CD4-positive, CD25-positive, alpha-beta regulatory T cell (primary cell): ENCODE measurements around the gene TCEANC2. TPM values are rescaled to one million over a fixed set of nuclear protein-coding genes. Genes with fewer than 3 reads are reported as not detected.
A peak's percentile ranks its signal among the peaks of the same experiment; 100 is the strongest.
"Not testable (repeated sequence)": the region's sequence is repeated elsewhere in the genome, so short reads cannot be mapped to it uniquely, and the experiment has no call there.

ENCODE experiments used
- ATAC-seq, 2 donors: fragments of 150-1000 bp; cut with Tn5 transposase; one replicate each; pipeline ENCODE4 v1.10.0; 2021; ENCODE audit warnings: low read depth in 2 of 2, moderate number of reproducible peaks in 2 of 2, moderate library complexity in 1 of 2
- DNase-seq, 3 donors: peaks; one replicate each; pipeline versions ENCODE4 v3.0.0 to v3.0.0-alpha.2; 2012 to 2022; ENCODE audit warnings: mixed read lengths in 1 of 3
- H3K27ac ChIP-seq: one replicate; pipeline ENCODE4 v1.7.0; 2013; ENCODE audit warnings: mild to moderate bottlenecking, low read length; ENCODE audit not compliant: insufficient read depth, poor library complexity, severe bottlenecking
- H3K27me3 ChIP-seq: one replicate; pipeline ENCODE4 v1.7.0; 2013; ENCODE audit warnings: low read length; ENCODE audit not compliant: control insufficient read depth, insufficient read depth
- H3K36me3 ChIP-seq: one replicate; pipeline ENCODE4 v1.7.0; 2013; ENCODE audit warnings: mild to moderate bottlenecking, low read length, moderate library complexity; ENCODE audit not compliant: control insufficient read depth, insufficient read depth
- H3K4me1 ChIP-seq: 2 replicates; pipeline ENCODE4 v1.7.0; 2013; ENCODE audit warnings: mild to moderate bottlenecking, low read length; ENCODE audit not compliant: insufficient read depth, control insufficient read depth, poor library complexity, severe bottlenecking
- H3K4me3 ChIP-seq: one replicate; pipeline ENCODE4 v1.7.0; 2013; ENCODE audit warnings: low read depth, mild to moderate bottlenecking, low read length, moderate library complexity
- H3K9me3 ChIP-seq, 2 experiments: 1 replicate in 1 of 2; 2 replicates in 1 of 2; pipeline ENCODE4 v1.7.0; 2013; ENCODE audit warnings: low read length in 2 of 2, mild to moderate bottlenecking in 1 of 2, moderate library complexity in 1 of 2; ENCODE audit not compliant: control insufficient read depth in 2 of 2
- H3K27ac Mint-ChIP-seq, 3 donors: one replicate each; pipeline ENCODE4 v1.8.0; 2020 to 2022; ENCODE audit warnings: mild to moderate bottlenecking in 3 of 3, mixed read lengths in 3 of 3, moderate library complexity in 2 of 3
- H3K27me3 Mint-ChIP-seq: one replicate; pipeline ENCODE4 v1.8.0; 2022; ENCODE audit warnings: mild to moderate bottlenecking, mixed read lengths
- H3K36me3 Mint-ChIP-seq: one replicate; pipeline ENCODE4 v1.8.0; 2020; ENCODE audit warnings: mixed read lengths
- H3K4me1 Mint-ChIP-seq, 4 donors: one replicate each; pipeline ENCODE4 v1.8.0; 2020 to 2022; ENCODE audit warnings: mixed read lengths in 4 of 4, mild to moderate bottlenecking in 1 of 4
- H3K4me3 Mint-ChIP-seq, 4 donors: one replicate each; pipeline ENCODE4 v1.8.0; 2020 to 2022; ENCODE audit warnings: mild to moderate bottlenecking in 4 of 4, mixed read lengths in 4 of 4, moderate library complexity in 3 of 4
- H3K9me3 Mint-ChIP-seq, 7 donors: one replicate each; pipeline ENCODE4 v1.8.0; 2020 to 2022; ENCODE audit warnings: mixed read lengths in 7 of 7, mild to moderate bottlenecking in 3 of 7, moderate library complexity in 2 of 7
- polyA plus RNA-seq, 4 donors: library from polyadenylated mRNA; unstranded; fragments of 300-500 nt; fragmentation: Illumina TruSeq; gene quantifications; one replicate each; pipeline ENCODE4 v1.2.3, GENCODE V29; 2021
- total RNA-seq: library from RNA; stranded (reverse); gene quantifications from one replicate; pipeline ENCODE4 v1.2.3, GENCODE V29; 2022

TCEANC2 gene
- total and polyA plus RNA-seq, 5 donors from 2014 or later, result 3.6 to 8.4 (median 6.2) TPM

DNA sequence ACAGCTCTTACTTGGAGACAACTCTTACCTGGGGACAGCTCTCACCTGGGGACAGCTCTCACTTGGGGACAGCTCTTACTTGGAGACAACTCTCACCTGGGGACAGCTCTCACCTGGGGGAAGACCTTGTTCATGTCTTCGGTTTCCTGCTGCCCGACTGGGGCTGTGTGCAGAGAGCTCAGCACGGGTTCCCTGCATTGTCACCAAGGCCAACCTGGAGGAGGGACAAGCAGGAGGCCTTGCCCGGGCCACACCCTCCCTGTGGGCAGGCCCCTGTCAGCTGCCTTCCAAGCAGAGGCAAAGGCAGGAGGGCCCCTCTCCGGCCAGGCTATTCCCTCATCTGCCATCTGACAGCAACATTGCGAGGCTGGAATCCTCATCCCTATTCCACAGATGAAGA is 35.4 kb upstream of the TCEANC2 start, which contains the start of gene LDLRAD1:
Gene LDLRAD1 (minus strand): TSS at position 208 of the 400 bp plus-strand sequence. CDS start 74 bp downstream, at position 134.
- H3K4me1 Mint-ChIP-seq, result no peaks in the 10 kb centered on the region
- H3K36me3 Mint-ChIP-seq, result no peaks in the 10 kb centered on the region
- ATAC-seq (no peak), DNase-seq (no peak)
- H3K27ac Mint-ChIP-seq, result peak within 1 kb of the TSS in 1 of 3 donors; percentile 23
- Histone ChIP-seq H3K9me3 (no peaks in the 10 kb centered on the region), H3K27ac (no peak within 1 kb of the TSS), H3K27me3 (no peaks in the 10 kb centered on the region), H3K4me3 (no peak within 1 kb of the TSS), H3K36me3 (no peaks in the 10 kb centered on the region), H3K4me1 (no peaks in the 10 kb centered on the region)
- H3K9me3 Mint-ChIP-seq, result peaks cover 0 to 3% (median 0%) of the 10 kb centered on the region in 7 donors
- H3K27me3 Mint-ChIP-seq, result peaks cover 4% of the 10 kb centered on the region
- H3K4me3 Mint-ChIP-seq, result no peak within 1 kb of the TSS

DNA sequence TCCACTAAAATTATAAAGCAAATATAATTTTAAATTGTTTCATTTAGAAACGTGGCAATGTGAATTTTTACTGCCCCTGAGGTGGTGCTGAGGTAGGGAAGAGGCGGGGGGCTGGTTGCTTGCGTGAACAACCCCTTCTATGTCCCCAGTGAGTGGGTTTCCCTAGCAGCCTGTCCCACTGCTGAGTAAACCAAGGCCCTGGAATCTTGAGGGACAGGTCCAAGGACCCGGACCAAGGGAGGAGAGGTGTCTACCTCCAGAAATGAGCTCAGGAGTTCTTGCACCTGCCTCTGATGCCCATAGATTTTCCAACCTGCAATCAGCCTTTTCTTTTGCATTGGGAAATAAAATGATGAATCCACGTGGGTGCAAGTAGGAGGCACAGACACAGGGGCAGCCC is 34.8 kb upstream of the TCEANC2 start:
- Mint-ChIP-seq H3K4me1 (no peaks in the 10 kb centered on the region), H3K36me3 (no peaks in the 10 kb centered on the region), H3K27me3 (peaks cover 2% of the 10 kb centered on the region), H3K27ac (no peak overlapping the region), H3K4me3 (no peak overlapping the region), H3K9me3 (peaks cover 0 to 3% (median 0%) of the 10 kb centered on the region in 7 donors)
- DNase-seq (no peak), ATAC-seq (no peak)
- H3K4me1 ChIP-seq, result no peaks in the 10 kb centered on the region
- no peaks in the 10 kb centered on the region for H3K27me3 ChIP-seq
- no peaks in the 10 kb centered on the region for H3K36me3 ChIP-seq
- no peak overlapping the region for H3K4me3 ChIP-seq
- H3K27ac ChIP-seq, result no peak overlapping the region
- no peaks in the 10 kb centered on the region for H3K9me3 ChIP-seq

GRCh38 chr1:54019562-54020176 is 33.7 kb upstream of the TCEANC2 start:
- H3K27me3 ChIP-seq, ATAC-seq, H3K9me3 Mint-ChIP-seq, DNase-seq, H3K27ac ChIP-seq, H3K4me1 ChIP-seq, H3K36me3 ChIP-seq, H3K4me3 Mint-ChIP-seq, H3K4me1 Mint-ChIP-seq, H3K4me3 ChIP-seq, H3K36me3 Mint-ChIP-seq, H3K9me3 ChIP-seq, H3K27me3 Mint-ChIP-seq: not testable (repeated sequence)
- H3K27ac Mint-ChIP-seq, result peak overlapping the region in 1 of 3 donors; percentile 42

- Histone ChIP-seq H3K27ac (no peak overlapping the region), H3K27me3 (no peaks in the 10 kb centered on the region), H3K4me1 (no peaks in the 10 kb centered on the region), H3K9me3 (no peaks in the 10 kb centered on the region), H3K36me3 (peaks cover 10% of the 10 kb centered on the region), H3K4me3 (no peak overlapping the region)
- H3K36me3 Mint-ChIP-seq, result no peaks in the 10 kb centered on the region
- H3K4me1 Mint-ChIP-seq, result no peaks in the 10 kb centered on the region
- no peak overlapping the region for H3K4me3 Mint-ChIP-seq
- DNase-seq (no peak), ATAC-seq (no peak)
- no peak overlapping the region for H3K27ac Mint-ChIP-seq
- no peaks in the 10 kb centered on the region for H3K27me3 Mint-ChIP-seq
- H3K9me3 Mint-ChIP-seq, result peaks cover 0 to 3% (median 0%) of the 10 kb centered on the region in 7 donors
Measured at GRCh38 chr1:54024358-54024757, 29.1 kb upstream of the TCEANC2 start.

DNA sequence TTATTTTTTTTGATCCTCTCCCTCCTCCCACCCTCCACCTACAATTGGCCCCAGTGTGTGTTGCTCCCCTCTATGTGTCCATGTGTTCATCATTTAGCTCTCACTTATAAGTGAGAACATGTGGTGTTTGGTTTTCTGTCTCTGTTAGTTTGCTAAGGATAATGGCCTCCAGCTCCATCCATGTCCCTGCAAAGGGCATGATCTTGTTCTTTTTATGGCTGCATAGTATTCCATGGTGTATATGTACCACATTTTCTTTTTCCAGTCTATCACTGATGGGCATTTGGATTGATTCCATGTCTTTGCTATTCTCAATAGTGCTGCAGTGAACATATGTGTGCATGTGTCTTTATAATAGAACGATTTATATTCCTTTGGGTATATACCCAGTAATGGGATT is 28.6 kb upstream of the TCEANC2 start:
- not testable (repeated sequence) for H3K27ac Mint-ChIP-seq, H3K4me3 Mint-ChIP-seq, DNase-seq, H3K27me3 ChIP-seq, H3K4me3 ChIP-seq, H3K27me3 Mint-ChIP-seq, H3K9me3 ChIP-seq, ATAC-seq, H3K9me3 Mint-ChIP-seq, H3K4me1 Mint-ChIP-seq, H3K4me1 ChIP-seq, H3K27ac ChIP-seq, H3K36me3 Mint-ChIP-seq
- peaks cover 10% of the 10 kb centered on the region for H3K36me3 ChIP-seq

DNA sequence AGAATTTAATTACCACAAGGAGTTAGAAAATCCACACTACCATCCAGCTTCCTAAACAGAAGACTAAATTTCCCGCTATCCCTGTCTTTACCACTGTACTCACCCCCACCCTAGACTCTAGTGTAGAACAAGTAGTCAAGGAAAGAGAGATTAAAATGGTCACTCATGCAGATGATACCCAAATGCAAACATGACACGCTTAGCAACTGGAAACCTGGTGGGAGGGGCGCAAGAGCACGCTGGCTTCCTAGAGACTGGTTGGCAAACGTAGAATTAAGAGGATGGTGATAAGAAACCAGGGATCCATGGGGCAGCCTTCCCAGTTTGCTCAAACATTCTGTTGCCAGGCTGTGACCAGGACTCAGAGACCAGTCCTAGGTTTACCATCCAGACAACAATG is 25.6 kb upstream of the TCEANC2 start:
- DNase-seq, result no peak
- Histone ChIP-seq H3K27ac (no peak overlapping the region), H3K4me3 (no peak overlapping the region), H3K27me3 (no peaks in the 10 kb centered on the region), H3K9me3 (no peaks in the 10 kb centered on the region), H3K36me3 (peaks cover 39% of the 10 kb centered on the region), H3K4me1 (no peaks in the 10 kb centered on the region)
- Mint-ChIP-seq H3K9me3 (no peaks in the 10 kb centered on the region), H3K4me1 (peaks cover 0 to 2% (median 0%) of the 10 kb centered on the region in 4 donors), H3K27me3 (no peaks in the 10 kb centered on the region), H3K36me3 (peaks cover 10% of the 10 kb centered on the region), H3K4me3 (no peak overlapping the region), H3K27ac (no peak overlapping the region)
- no peak for ATAC-seq

DNA sequence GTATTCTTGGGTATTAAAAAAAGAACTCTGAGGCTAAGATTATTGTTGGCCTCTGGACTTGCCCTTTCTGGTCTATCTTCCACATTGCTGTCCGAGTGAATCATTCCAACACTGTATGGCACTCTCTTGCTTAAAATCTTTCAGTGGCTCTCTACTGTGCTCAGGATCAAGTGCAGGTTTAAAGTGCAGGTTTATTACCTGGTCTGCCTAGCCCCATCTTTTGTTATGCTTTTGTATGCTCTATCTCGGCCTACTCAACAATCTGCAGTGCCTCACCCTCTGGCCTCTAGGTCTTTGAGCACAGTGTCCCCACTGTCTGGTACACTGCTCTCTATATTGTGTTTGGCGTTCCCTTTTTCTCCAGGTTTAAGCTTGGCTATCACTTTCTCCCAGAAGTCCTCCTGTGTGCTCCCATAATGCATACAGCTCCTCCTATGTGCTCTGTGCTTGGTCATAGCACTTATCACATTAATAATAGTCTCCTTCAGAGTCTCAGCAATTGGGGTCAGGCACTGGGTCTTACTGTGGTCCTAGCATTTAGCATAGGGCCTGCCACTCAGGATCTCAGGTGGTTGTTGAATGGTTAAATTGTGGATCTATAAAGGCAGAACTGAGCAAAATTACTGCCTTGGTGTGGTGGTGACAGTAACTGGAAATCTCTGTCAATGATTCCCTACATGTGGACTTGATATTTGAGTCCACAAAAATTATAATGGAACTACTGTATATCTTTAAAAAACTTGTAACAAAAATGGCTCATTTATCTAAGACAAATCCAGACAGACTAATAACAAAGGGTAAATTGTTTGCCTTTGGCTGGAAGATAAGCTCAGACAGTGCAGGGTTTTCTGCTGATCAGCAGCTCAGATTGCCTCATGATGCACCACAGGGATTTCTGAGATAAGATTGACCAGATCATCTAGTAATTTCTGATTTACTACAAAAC is 24.8 kb upstream of the TCEANC2 start:
- no peaks in the 10 kb centered on the region for H3K9me3 ChIP-seq
- DNase-seq (no peak), ATAC-seq (no peak)
- no peaks in the 10 kb centered on the region for H3K27me3 Mint-ChIP-seq
- no peak overlapping the region for H3K4me3 Mint-ChIP-seq
- H3K27ac Mint-ChIP-seq, result peak overlapping the region in 1 of 3 donors; percentile 16
- H3K9me3 Mint-ChIP-seq, result no peaks in the 10 kb centered on the region
- H3K4me3 ChIP-seq, result no peak overlapping the region
- H3K36me3 ChIP-seq, result peaks cover 46% of the 10 kb centered on the region
- H3K4me1 Mint-ChIP-seq, result peaks cover 0 to 2% (median 0%) of the 10 kb centered on the region in 4 donors
- H3K4me1 ChIP-seq, result no peaks in the 10 kb centered on the region
- H3K36me3 Mint-ChIP-seq, result peaks cover 10% of the 10 kb centered on the region
- H3K27me3 ChIP-seq, result no peaks in the 10 kb centered on the region
- H3K27ac ChIP-seq, result no peak overlapping the region
